Adrenal gland (tissue), 12 donors: ENCODE measurements around the gene NINL. TPM values are rescaled to one million over a fixed set of nuclear protein-coding genes. Genes with fewer than 3 reads are reported as not detected.
"Not testable (repeated sequence)": the region's sequence is repeated elsewhere in the genome, so short reads cannot be mapped to it uniquely, and the experiment has no call there.

Experiments
- DNase-seq, 7 donors: peaks; one replicate each; pipeline ENCODE4 v3.0.0-alpha.2; 2019 to 2020
- H3K27ac ChIP-seq, 5 donors: fragments of 200-600 bp; sonication (generic) in 4 of 5; 1 replicate in 3 of 5; 2 replicates in 2 of 5; pipeline versions ENCODE4 v1.5.1 to v1.8.0; 2016 to 2020; ENCODE audit warnings: mild to moderate bottlenecking in 1 of 5
- H3K27me3 ChIP-seq: fragments of 200-600 bp; 2 replicates; pipeline ENCODE4 v1.8.0; 2021
- H3K36me3 ChIP-seq, 2 donors: fragments of 200-600 bp; replicated peaks in 1 of 2; 1 replicate in 1 of 2; 2 replicates in 1 of 2; pipeline versions ENCODE4 v1.5.1 to v1.8.0; 2018 to 2022
- H3K4me1 ChIP-seq, 2 donors: fragments of 200-600 bp; replicated peaks in 1 of 2; 1 replicate in 1 of 2; 2 replicates in 1 of 2; pipeline versions ENCODE4 v1.5.1 to v1.8.0; 2018 to 2021
- H3K4me3 ChIP-seq, 4 donors: fragments of 200-600 bp; sonication (generic) in 3 of 4; one replicate each; pipeline ENCODE4 v1.5.1; 2016 to 2018
- H3K9me3 ChIP-seq, 3 donors: fragments of 200-600 bp; sonication (generic) in 1 of 3; replicated peaks in 1 of 3; 1 replicate in 2 of 3; 2 replicates in 1 of 3; pipeline versions ENCODE4 v1.5.1 to v1.8.0; 2016 to 2021
- POLR2A ChIP-seq, 2 donors: fragments of 450-650 bp; IDR thresholded peaks; one replicate each; pipeline ENCODE4 v1.6.1; 2017; ENCODE audit warnings: antibody characterized with exemption in 2 of 2, mild to moderate bottlenecking in 2 of 2, moderate library complexity in 1 of 2
- WGBS, 4 donors: extraction: QIAGEN DNeasy Blood & Tissue Kit in 2 of 4; methylation state at CpG; one replicate each; pipeline versions ENCODE4 v1.1.5 to v1.1.7; 2013 to 2017; 5-methylcytosine and 5-hydroxymethylcytosine counted together
- intact Hi-C, 2 donors: fragments of 100-400 bp; cut with DNase I; formaldehyde crosslinking; loops; one replicate each; pipeline versions ENCODE4 v1.14.1 to v1.15.0; 2022 to 2023
- polyA plus RNA-seq, 3 donors: library from polyadenylated mRNA; stranded (reverse); fragments of 200-250 nt in 2 of 3; fragments of 350-450 nt in 1 of 3; fragmentation: Illumina TruSeq in 1 of 3; extraction: RNeasy Lipid Tissue Mini Kit (QIAGEN cat#74804) in 1 of 3; gene quantifications; one replicate each; pipeline ENCODE4 v1.2.3, GENCODE V29; 2013 to 2014
- total RNA-seq, 9 donors: library from RNA; depleted of rRNA in 4 of 9; stranded (reverse); fragments of >200 nt in 4 of 9; fragments of 120-200 nt in 1 of 9; fragmentation: NEBNext Ultra II Directional in 1 of 9; extraction: Animal tissue kit (Norgen Biotek cat#: 25700) in 1 of 9; gene quantifications; one replicate each; pipeline versions ENCODE4 v1.1.0 to v1.2.4, GENCODE V29; 2013 to 2023
- TF ChIP-seq, protein P1 (sequence below), 6 experiments: fragments of 450-650 bp in 4 of 6; fragments of 200-600 bp in 2 of 6; sonication (generic) in 1 of 6; IDR thresholded peaks; 1 replicate in 5 of 6; 2 replicates in 1 of 6; pipeline versions ENCODE4 v1.5.1 to v1.8.0; 2016 to 2021; ENCODE audit warnings: antibody characterized with exemption in 6 of 6, mild to moderate bottlenecking in 2 of 6, moderate library complexity in 1 of 6
- donor health status: healthy with polysubstance abuse.
- donor health status: Bipolar disorder and iron deficiency.
- donor health status: DM: yes; HTN: yes; CAD: no.
- donor health status: DM: no; HTN: no; CAD: no.
- donor health status: DM: no; HTN: no; CAD: no.
- donor health status: DM: yes; HTN: yes; CAD: no.

Gene NINL
- total and polyA plus RNA-seq, 12 donors = 10.0 to 30.9 (median 15.4) TPM

DNA sequence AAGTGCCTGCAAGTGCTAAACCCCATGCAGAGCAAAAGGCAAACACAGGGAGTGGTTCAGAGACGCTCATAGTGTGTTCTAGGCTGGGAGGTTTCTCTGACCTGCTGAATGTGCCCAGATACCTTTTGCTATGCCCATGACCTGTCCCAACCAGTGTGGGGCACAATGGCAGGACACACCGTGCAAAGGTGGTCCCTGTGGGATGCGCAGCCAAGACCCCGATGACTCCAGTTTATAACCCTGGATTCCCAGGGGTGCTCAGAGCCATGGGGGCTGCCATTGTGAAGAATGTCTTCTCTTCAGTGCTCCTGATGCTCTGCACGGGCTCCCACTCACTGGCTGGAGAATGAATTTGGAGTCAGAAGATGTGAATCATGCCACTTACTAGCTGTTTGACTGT lies 2.2 kb upstream of the NINL start:
- Histone ChIP-seq H3K27ac (no peak overlapping the region), H3K36me3 (no peaks in the 10 kb centered on the region), H3K9me3 (no peaks in the 10 kb centered on the region), H3K27me3 (no peaks in the 10 kb centered on the region), H3K4me1 (peaks cover 6% of the 10 kb centered on the region in 2 donors), H3K4me3 (no peak overlapping the region)
- DNase-seq = no peak
- intact Hi-C loops = no loop called here
- no peak for TF ChIP-seq POLR2A (IDR thresholded peaks at IDR 0.05)
- TF ChIP-seq, protein P1, sequence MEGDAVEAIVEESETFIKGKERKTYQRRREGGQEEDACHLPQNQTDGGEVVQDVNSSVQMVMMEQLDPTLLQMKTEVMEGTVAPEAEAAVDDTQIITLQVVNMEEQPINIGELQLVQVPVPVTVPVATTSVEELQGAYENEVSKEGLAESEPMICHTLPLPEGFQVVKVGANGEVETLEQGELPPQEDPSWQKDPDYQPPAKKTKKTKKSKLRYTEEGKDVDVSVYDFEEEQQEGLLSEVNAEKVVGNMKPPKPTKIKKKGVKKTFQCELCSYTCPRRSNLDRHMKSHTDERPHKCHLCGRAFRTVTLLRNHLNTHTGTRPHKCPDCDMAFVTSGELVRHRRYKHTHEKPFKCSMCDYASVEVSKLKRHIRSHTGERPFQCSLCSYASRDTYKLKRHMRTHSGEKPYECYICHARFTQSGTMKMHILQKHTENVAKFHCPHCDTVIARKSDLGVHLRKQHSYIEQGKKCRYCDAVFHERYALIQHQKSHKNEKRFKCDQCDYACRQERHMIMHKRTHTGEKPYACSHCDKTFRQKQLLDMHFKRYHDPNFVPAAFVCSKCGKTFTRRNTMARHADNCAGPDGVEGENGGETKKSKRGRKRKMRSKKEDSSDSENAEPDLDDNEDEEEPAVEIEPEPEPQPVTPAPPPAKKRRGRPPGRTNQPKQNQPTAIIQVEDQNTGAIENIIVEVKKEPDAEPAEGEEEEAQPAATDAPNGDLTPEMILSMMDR (IDR thresholded peaks at IDR 0.05) = no peak
- WGBS, 4 donors = 71 to 88% (median 82%) methylated on average over 2 to 5 of the region's 5 CpGs

DNA sequence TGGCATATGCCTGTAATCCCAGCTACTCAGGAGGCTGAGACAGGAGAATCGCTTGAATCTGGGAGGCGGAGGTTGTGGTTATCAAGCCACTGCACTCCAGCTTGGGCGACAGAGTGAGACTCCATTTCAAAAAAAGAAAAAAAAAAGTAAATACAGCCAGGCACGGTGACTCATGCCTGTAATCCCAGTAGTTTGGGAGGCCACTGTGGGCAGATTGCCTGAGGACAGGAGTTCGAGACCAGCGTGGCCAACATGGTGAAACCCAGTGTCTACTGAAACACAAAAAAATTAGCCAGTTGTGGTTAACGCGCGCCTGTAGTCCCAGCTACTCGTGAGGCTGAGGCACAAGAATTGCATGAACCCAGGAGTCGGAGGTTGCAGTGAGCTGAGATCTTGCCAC lies 1.5 kb upstream of the NINL start:
- DNase-seq = no peak
- Histone ChIP-seq H3K9me3 (no peaks in the 10 kb centered on the region), H3K27ac (no peak overlapping the region), H3K27me3 (no peaks in the 10 kb centered on the region), H3K4me3 (no peak overlapping the region), H3K36me3 (no peaks in the 10 kb centered on the region), H3K4me1 (peaks cover 6% of the 10 kb centered on the region in 2 donors)
- 80 to 85% (median 82%) methylated on average over 11 of the region's 11 CpGs for WGBS, 4 donors
- TF ChIP-seq, protein P1 (IDR thresholded peaks at IDR 0.05) = no peak
- no peak for TF ChIP-seq POLR2A (IDR thresholded peaks at IDR 0.05)
- intact Hi-C loops = no loop called here

DNA sequence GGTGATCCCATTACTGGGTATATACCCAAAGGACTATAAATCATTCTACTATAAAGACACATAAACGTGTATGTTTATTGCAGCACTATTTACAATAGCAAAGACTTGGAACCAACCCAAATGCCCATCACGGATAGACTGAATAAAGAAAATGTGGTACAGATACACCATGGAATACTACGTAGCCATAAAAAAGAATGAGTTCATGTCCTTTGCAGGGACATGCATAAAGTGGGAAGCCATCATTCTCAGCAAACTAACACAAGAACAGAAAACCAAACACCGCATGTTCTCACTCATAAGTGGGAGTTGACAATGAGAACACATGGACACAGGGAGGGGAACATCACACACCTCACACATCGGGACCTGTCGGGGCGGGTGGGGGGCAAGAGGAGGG lies 1.7 kb downstream of the NINL start:
- H3K27ac ChIP-seq, H3K36me3 ChIP-seq, intact Hi-C loops, H3K9me3 ChIP-seq, H3K4me3 ChIP-seq, H3K27me3 ChIP-seq, DNase-seq, H3K4me1 ChIP-seq: not testable (repeated sequence)
- 87 to 90% (median 89%) methylated on average over 7 of the region's 7 CpGs for WGBS, 4 donors

DNA sequence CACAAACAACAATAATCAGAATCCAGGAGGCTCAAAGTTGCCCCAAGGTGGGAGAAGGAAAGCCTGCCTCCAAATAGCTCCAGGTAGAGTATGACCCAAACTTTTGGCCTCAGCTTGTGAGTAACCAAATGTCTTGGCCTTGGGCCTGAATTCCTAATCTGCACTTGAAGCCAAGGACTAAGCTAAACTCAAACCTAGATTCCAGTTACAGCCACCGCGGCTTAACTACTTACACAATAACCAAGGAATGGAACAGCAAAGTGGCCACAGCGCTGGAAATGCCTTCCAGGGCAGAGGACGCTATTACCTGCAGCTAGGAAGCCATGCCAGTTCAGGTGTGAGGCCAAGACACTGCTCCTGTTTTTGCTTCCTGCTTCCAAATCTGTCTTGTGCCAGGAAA lies 4.6 kb downstream of the NINL start:
- H3K9me3 ChIP-seq = no peaks in the 10 kb centered on the region
- TF ChIP-seq POLR2A (IDR thresholded peaks at IDR 0.05) = no peak
- TF ChIP-seq, protein P1 (IDR thresholded peaks at IDR 0.05) = no peak
- 67 to 79% (median 71%) methylated on average over 3 to 4 of the region's 4 CpGs for WGBS, 4 donors
- intact Hi-C loops = no loop called here
- H3K36me3 ChIP-seq = no peaks in the 10 kb centered on the region
- H3K27me3 ChIP-seq = no peaks in the 10 kb centered on the region
- no peak overlapping the region for H3K4me3 ChIP-seq
- H3K4me1 ChIP-seq = peaks cover 6 to 12% of the 10 kb centered on the region in 2 donors
- no peak for DNase-seq
- H3K27ac ChIP-seq = no peak overlapping the region

DNA sequence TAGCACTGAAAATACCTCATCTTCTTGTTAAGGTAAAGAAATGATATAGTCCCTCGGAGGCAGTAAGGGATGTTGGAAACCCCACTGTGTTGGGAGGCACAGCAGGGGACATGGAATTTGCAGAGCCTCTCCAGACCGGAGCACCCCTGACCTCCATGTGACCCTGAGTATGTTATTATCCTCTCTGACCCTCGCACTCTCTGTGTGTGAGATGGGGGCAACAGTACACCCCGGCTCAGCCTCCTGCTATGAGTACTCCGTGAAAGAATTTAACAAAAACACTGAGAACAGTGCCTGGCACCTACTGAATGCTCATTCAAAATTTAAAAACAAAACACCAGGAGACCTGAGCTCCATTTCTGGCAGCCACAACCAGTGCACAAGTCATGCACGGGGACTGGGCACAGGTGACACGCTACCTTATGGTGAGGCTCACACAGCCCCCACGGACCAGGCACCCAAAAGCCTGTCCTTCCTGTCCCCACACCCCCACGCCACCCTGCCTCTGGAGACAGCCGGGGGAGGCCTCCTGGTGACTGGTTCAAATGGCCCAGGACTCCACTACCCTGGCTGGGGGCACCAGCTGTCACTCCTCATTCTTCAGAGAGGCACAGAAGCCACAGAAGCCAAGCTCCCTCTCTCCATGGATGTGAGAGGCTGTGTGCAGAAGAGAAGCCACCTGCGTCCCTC lies 6.1 kb downstream of the NINL start:
- Histone ChIP-seq H3K27me3 (no peaks in the 10 kb centered on the region), H3K36me3 (no peaks in the 10 kb centered on the region), H3K4me1 (peaks cover 2 to 8% of the 10 kb centered on the region in 2 donors), H3K4me3 (no peak overlapping the region), H3K27ac (no peak overlapping the region), H3K9me3 (no peaks in the 10 kb centered on the region)
- WGBS, 4 donors = 77 to 86% (median 80%) methylated on average over 10 to 11 of the region's 11 CpGs
- intact Hi-C loops = no loop called here
- DNase-seq = no peak
- TF ChIP-seq, protein P1 (IDR thresholded peaks at IDR 0.05) = no peak
- no peak for TF ChIP-seq POLR2A (IDR thresholded peaks at IDR 0.05)
